IPS DF 6.9 (cell line): ENCODE data around the gene CD6.

ENCODE experiments used
- DNase-seq: peaks from one replicate; pipeline ENCODE4 v3.0.0-alpha.2; 2013; ENCODE audit warnings: low read depth, low spot score
- H3K27ac ChIP-seq: one replicate; pipeline ENCODE4 v1.5.1; 2013; ENCODE audit warnings: low read length, control low read depth
- H3K27me3 ChIP-seq: 2 replicates; pipeline ENCODE4 v1.6.1; 2013; ENCODE audit warnings: mild to moderate bottlenecking, low read length; ENCODE audit not compliant: control insufficient read depth, insufficient read depth
- H3K36me3 ChIP-seq: 2 replicates; pipeline ENCODE4 v1.6.1; 2013; ENCODE audit warnings: low read length; ENCODE audit not compliant: control insufficient read depth, insufficient read depth
- H3K4me1 ChIP-seq: 2 replicates; pipeline ENCODE4 v1.6.1; 2013; ENCODE audit warnings: low read length; ENCODE audit not compliant: control insufficient read depth, insufficient read depth
- H3K4me3 ChIP-seq: 2 replicates; pipeline ENCODE4 v1.5.1; 2013; ENCODE audit warnings: mild to moderate bottlenecking, low read length
- H3K9me3 ChIP-seq: 2 replicates; pipeline ENCODE4 v1.6.1; 2013; ENCODE audit warnings: low read length, inconsistent platforms; ENCODE audit not compliant: control insufficient read depth, insufficient read depth
- WGBS: extraction: QIAGEN DNeasy Blood & Tissue Kit; methylation state at CpG from one replicate; pipeline ENCODE4 v1.1.7; 2013; ENCODE audit warnings: mixed read lengths, missing lambda C conversion rate; ENCODE audit not compliant: insufficient read length, insufficient coverage; 5-methylcytosine and 5-hydroxymethylcytosine counted together

The CD6 gene

DNA sequence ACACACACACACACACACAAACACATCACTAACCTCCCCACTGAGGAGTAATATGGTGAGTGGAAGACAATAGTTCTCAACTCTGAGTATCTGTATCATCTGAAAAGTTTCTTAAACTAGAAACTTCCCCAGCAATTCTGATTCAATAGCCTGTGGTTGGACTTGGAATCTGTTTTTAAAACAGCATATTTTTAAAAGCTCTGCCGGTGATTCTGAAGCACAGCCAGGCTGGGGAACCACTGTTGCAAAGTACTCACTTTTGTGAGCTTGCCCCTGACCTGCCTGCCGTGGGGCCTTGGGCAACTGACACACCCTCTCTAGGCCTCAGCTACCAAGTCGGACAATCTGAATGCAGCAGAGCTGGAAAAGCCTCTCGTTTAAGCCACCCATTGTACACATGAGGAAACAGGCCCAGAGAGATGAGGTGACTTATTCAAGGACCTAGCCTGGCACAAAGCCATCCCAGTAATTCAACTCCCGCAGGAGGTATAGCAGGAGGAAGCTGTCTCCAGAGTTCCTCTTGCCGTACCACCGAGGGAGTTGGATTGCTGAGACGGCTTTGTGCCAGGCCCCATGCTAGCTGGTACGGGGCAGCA is 28.4 kb upstream of the CD6 start:
- no peak for DNase-seq
- Histone ChIP-seq H3K4me3 (no peak overlapping the region), H3K9me3 (no peaks in the 10 kb centered on the region), H3K4me1 (no peaks in the 10 kb centered on the region), H3K27ac (no peak overlapping the region), H3K27me3 (no peaks in the 10 kb centered on the region), H3K36me3 (no peaks in the 10 kb centered on the region)
- WGBS, result no CpG with 5 or more reads among the region's 9 CpGs

DNA sequence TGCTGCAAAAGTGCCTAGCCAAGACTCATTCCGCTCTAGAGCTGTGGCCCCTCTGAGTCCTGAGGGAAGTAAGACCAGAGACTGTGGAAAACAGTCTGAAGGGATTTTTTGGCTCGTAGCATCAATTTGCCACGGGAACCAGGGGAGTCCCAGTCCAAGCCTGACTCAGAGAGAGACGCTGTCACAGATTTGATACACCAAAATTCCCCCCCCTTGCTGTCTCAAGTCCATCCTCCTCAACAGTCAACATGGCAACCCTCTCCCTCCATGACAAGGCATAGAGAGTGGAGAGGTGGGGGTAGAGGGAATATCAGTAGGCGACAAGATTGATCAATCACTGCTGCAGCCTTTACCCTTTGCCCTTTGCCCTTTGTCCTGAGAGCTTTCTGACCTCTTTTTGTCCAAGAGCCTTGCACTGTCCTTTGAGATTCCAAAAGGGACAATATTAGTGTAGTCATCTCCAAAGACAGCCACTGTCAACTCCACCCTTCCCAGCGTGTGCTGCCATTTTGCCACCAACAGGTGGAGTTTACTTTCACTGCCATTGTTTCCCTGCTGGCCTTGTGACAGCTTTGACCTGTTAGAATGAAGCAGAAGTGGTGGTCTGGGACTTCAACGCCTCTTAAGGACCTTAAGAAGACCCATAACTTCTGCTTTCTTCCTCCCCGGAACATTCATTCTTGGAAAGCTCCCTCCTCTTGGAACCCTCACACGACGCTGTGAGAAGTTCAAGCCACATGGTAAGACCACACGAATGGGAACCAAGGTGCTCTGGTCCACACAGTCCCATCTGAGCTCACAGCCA is 26.8 kb upstream of the CD6 start:
- no peak overlapping the region for H3K27ac ChIP-seq
- DNase-seq, result no peak
- no peaks in the 10 kb centered on the region for H3K9me3 ChIP-seq
- no peak overlapping the region for H3K4me3 ChIP-seq
- WGBS, result no CpG with 5 or more reads among the region's 11 CpGs
- H3K27me3 ChIP-seq, result no peaks in the 10 kb centered on the region
- H3K4me1 ChIP-seq, result no peaks in the 10 kb centered on the region
- no peaks in the 10 kb centered on the region for H3K36me3 ChIP-seq

DNA sequence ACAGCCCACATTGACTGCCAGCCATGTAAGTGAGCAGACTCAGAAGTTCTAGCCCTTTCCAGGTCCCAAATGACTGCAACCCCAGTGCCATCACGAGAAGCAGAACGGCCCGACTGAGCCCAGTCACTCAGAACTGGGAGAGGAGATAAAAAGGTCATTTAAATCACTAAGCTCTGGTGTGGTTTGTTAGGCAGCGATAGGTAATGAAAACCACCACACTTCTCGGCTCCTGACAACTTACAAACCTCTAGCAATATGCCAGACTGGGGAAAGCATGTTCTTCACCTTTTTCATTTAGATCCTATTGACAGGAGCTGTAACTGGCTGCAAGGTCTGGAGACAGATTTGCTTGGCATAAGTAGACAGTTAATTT is 26.2 kb upstream of the CD6 start:
- no peaks in the 10 kb centered on the region for H3K9me3 ChIP-seq
- no peak overlapping the region for H3K27ac ChIP-seq
- WGBS, result no CpG with 5 or more reads among the region's 5 CpGs
- no peak overlapping the region for H3K4me3 ChIP-seq
- H3K36me3 ChIP-seq, result no peaks in the 10 kb centered on the region
- no peaks in the 10 kb centered on the region for H3K27me3 ChIP-seq
- DNase-seq, result no peak
- no peaks in the 10 kb centered on the region for H3K4me1 ChIP-seq

DNA sequence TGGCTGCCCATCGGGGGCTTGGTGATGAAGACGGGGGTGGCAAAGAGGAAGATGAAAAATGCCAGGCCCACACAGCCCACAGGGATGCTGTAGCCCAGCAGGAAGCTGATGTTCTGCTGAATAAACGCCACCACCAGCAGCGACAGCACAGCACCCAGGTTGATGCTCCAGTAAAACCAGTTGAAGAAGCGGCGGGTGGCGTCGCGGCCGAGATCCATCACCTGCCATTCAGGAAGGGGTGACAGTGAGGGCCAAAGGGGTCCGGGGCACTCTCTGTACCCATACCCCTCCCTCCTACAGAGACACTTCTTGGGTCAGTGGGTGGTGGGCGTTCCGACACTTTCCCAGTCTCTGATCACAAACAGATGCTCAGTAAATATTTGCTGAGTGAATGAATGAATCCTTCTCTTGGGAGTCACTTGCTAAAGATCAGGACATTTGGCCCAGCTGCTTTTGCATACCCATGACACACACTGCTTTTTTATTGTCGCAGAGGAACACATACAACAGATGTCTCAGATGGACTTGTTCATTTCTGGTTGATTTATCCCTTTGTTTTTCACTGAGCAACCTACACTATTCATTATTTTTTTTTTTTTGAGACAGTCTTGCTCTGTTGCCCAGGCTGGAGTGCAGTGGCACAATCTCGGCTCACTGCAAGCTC is 24.7 kb upstream of the CD6 start:
- Histone ChIP-seq H3K9me3 (no peaks in the 10 kb centered on the region), H3K27me3 (no peaks in the 10 kb centered on the region), H3K36me3 (no peaks in the 10 kb centered on the region), H3K4me3 (no peak overlapping the region), H3K4me1 (no peaks in the 10 kb centered on the region), H3K27ac (no peak overlapping the region)
- no peak for DNase-seq
- WGBS, result no CpG with 5 or more reads among the region's 15 CpGs

DNA sequence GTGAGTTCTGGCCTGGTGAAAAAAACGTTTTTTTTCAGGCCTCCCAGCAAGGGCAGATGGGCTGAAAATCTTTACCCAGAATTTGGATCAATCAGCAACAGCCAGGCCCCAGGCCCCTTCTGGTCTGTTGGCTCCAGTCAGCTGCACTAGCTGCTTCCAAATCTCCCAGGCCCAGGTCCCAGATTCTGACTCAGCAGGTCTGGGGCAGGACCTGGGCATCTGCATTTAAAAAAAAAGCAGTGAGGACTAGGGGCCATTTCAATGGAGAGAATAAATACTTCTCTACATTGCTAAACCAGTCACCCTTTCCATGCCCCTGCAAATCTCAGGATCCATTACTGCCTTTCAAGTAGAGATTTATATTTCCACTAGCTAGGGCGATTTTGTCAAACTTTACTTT is 23.8 kb upstream of the CD6 start:
- no peaks in the 10 kb centered on the region for H3K9me3 ChIP-seq
- H3K36me3 ChIP-seq, result no peaks in the 10 kb centered on the region
- no CpG with 5 or more reads among the region's 2 CpGs for WGBS
- H3K27ac ChIP-seq, result no peak overlapping the region
- DNase-seq, result no peak
- no peaks in the 10 kb centered on the region; the same call in 1 of the 2 replicates for H3K4me1 ChIP-seq
- no peaks in the 10 kb centered on the region for H3K27me3 ChIP-seq
- no peak overlapping the region for H3K4me3 ChIP-seq

DNA sequence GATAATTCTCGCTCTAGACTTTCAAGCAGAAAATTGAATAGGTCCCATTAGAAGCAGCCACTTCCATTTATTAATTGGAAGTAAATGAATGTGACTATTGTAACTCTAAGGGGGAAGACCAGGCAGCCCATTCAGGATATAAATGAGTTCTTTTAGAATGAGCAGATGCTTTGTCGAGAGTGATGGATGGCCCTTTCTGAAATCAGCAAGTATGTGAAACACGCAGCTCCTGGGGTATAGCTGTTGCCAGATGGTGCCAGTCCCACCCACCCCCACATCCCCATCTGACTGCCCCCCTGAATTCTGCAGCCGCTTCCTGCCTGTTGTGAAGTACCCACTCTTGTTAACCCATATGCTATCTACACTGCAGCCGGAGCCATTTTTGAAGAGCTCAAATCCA is 23.2 kb upstream of the CD6 start:
- no peak overlapping the region for H3K27ac ChIP-seq
- no peaks in the 10 kb centered on the region for H3K36me3 ChIP-seq
- no peak for DNase-seq
- H3K27me3 ChIP-seq, result no peaks in the 10 kb centered on the region
- H3K4me1 ChIP-seq, result no peaks in the 10 kb centered on the region; the same call in 1 of the 2 replicates
- no peaks in the 10 kb centered on the region for H3K9me3 ChIP-seq
- no peak overlapping the region for H3K4me3 ChIP-seq
- no CpG with 5 or more reads among the region's 5 CpGs for WGBS

DNA sequence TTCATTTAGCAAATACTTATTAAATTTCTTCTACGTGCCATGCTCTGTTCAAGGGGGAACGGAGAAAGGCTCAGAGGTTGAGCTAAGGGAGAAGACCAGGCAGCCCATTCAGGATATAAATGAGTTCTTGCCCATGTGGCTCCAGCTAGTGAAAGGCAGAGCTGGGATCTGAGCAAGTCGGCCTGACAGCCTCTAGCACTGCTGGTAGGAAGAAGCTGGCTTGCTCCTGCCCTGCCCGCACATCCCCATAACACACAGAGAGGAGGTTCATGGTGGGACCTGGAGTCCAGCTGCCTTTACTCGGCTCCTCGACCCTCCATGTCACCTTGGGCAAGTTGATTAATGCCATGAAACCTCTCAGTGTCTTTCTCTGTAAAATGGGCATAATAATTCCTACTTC is 21.5 kb upstream of the CD6 start:
- no peaks in the 10 kb centered on the region for H3K9me3 ChIP-seq
- H3K27me3 ChIP-seq, result no peaks in the 10 kb centered on the region
- no peaks in the 10 kb centered on the region for H3K36me3 ChIP-seq
- no CpG with 5 or more reads among the region's 6 CpGs for WGBS
- DNase-seq, result no peak
- no peaks in the 10 kb centered on the region; the same call in 1 of the 2 replicates for H3K4me1 ChIP-seq
- no peak overlapping the region for H3K4me3 ChIP-seq
- no peak overlapping the region for H3K27ac ChIP-seq

DNA sequence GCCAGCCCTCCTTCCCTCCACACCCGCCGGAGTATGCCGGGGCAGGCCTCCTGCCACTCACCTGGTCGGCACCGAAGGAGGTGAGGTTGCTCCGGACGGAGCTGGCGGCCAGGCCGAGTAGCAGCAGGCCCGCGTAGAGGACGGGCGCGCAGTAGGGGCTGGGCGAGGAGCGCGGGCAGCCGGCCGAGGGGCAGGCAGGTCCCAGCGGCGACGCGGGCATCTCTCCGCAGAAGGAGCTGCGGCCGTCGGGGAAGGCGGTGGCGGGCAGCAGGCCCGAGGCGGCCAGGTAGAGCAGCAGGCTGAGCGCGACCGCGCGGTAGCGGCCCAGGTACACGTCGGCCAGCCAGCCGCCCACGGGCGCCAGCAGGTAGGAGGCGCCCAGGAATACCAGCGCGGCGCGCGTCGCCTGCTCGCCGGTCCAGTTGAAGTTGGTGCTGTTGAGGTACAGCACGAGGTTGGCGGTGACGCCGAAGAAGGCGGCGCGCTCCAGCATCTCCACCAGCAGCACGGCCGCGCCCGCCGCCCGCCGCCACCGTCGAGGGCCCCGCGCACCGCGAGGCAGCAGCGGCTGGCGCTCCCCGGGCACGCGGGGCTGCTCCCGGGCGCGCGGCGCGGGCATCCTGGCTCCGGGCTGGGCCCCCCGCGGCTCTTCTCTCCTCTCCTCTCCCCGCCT is 20.4 kb upstream of the CD6 start:
- peak overlapping the region; percentile 59; the same call in 1 of the 2 replicates for H3K4me3 ChIP-seq
- H3K27ac ChIP-seq, result no peak overlapping the region
- H3K9me3 ChIP-seq, result no peaks in the 10 kb centered on the region
- no peak for DNase-seq
- no peaks in the 10 kb centered on the region for H3K27me3 ChIP-seq
- no peaks in the 10 kb centered on the region for H3K36me3 ChIP-seq
- no CpG with 5 or more reads among the region's 86 CpGs for WGBS
- no peaks in the 10 kb centered on the region; the same call in 1 of the 2 replicates for H3K4me1 ChIP-seq

DNA sequence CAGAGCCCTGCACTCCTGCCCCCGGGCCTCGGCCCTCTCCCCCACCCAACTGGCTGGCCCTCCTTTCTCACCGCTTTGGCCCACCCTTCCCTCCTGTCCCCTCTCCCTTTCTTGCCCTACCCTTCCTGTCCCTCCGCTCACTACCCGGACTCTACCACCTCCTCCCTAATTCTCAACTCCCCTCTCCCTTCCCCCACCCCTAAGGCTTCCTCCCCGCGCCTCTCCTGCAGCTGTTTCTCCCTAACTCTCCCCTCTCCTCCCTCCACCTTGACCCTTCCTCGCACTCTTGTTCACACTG is 19.9 kb upstream of the CD6 start:
- WGBS, result no CpG with 5 or more reads among the region's 8 CpGs
- no peak for DNase-seq
- Histone ChIP-seq H3K9me3 (no peaks in the 10 kb centered on the region), H3K36me3 (no peaks in the 10 kb centered on the region), H3K27ac (no peak overlapping the region), H3K4me1 (no peaks in the 10 kb centered on the region; the same call in 1 of the 2 replicates), H3K27me3 (no peaks in the 10 kb centered on the region), H3K4me3 (peak overlapping the region; percentile 59; the same call in 1 of the 2 replicates)

DNA sequence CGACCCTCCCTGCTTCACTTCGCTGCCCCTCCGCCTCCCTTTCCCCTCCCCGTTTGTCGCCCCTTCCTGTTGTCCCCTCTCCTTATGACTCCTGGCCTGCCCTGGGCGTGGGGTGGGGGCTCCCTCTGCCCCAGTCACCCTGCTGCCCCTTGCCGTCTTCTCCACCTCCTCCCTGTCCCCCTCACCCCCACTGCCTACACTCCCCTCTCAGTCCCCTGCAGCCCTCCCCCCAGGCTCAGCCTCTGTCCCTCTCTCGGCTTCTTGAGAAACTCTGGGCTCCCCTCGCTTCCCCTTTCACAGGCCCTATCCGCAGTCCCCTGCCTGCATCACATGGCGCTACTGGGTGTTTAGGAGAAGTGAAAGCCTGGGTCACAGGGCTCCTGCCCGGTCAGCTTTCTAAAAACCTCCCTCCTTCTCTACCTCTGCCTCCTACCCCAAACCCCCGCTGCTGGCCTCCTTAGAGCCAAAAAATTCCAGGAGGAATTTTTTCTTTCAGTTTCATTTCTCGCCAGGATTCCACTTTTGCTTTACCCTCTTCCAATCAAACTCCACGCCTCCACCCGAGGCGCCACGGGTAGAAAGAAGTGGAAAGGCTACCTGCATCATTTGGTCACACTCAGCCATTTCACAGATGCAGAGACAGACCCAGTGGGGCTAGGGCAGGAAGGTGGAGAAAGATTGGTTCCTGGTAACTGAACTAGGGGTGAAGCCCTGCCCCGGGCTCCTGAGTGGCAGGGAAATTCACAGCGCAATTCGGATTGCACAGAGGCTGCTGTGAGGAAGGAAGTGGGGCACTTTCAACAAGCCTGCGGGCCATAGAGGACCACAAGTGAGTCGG is 19.4 kb upstream of the CD6 start, which contains the start of gene SLC15A3:
Gene SLC15A3 (minus strand): TSS at position 273 of the 838 bp plus-strand sequence. CDS start 625 bp downstream, outside the sequence.
- DNase-seq, result no peak
- H3K4me1 ChIP-seq, result no peaks in the 10 kb centered on the region; the same call in 1 of the 2 replicates
- no peaks in the 10 kb centered on the region for H3K9me3 ChIP-seq
- H3K4me3 ChIP-seq, result peak within 1 kb of the TSS; percentile 59; the same call in 1 of the 2 replicates
- no peaks in the 10 kb centered on the region for H3K36me3 ChIP-seq
- H3K27me3 ChIP-seq, result no peaks in the 10 kb centered on the region
- no CpG with 5 or more reads among the region's 23 CpGs for WGBS
- no peak within 1 kb of the TSS for H3K27ac ChIP-seq
